Right lobe of liver (tissue), 6 donors: ENCODE results near the gene TENT4B. TPM values are rescaled to one million over a fixed set of nuclear protein-coding genes. Genes with fewer than 3 reads are reported as not detected.

Experiments used
- ATAC-seq, 4 donors: fragments of 200-7000 bp; cut with Tn5 transposase; one replicate each; pipeline ENCODE4 v1.9.1; 2020; ENCODE audit warnings: mild to moderate bottlenecking in 4 of 4, moderate library complexity in 4 of 4
- DNase-seq, 3 donors: peaks; one replicate each; pipeline ENCODE4 v3.0.0-alpha.2; 2020
- H3K27ac ChIP-seq, 3 donors: fragments of 200-600 bp; one replicate each; pipeline ENCODE4 v1.8.0; 2022
- H3K27me3 ChIP-seq, 2 donors: fragments of 200-600 bp; one replicate each; pipeline ENCODE4 v1.8.0; 2022
- H3K36me3 ChIP-seq, 4 donors: fragments of 200-600 bp; sonication (generic) in 1 of 4; one replicate each; pipeline versions ENCODE4 v1.5.1 to v1.8.0; 2017 to 2022; ENCODE audit warnings: control low read depth in 1 of 4
- H3K4me1 ChIP-seq, 4 donors: fragments of 200-600 bp; sonication (generic) in 1 of 4; one replicate each; pipeline versions ENCODE4 v1.5.1 to v1.8.0; 2017 to 2022; ENCODE audit warnings: control low read depth in 1 of 4
- H3K4me3 ChIP-seq, 3 donors: fragments of 200-600 bp; one replicate each; pipeline ENCODE4 v1.8.0; 2022
- H3K9me3 ChIP-seq, 4 donors: fragments of 200-600 bp; sonication (generic) in 1 of 4; one replicate each; pipeline versions ENCODE4 v1.5.1 to v1.8.0; 2017 to 2022; ENCODE audit warnings: control low read depth in 1 of 4
- POLR2A ChIP-seq: fragments of 450-650 bp; IDR thresholded peaks from one replicate; pipeline ENCODE4 v1.6.1; 2017; ENCODE audit warnings: antibody characterized with exemption, mild to moderate bottlenecking
- WGBS: methylation state at CpG from one replicate; pipeline ENCODE4 v1.1.6; 2018; ENCODE audit warnings: low coverage, low lambda C conversion rate; ENCODE audit not compliant: insufficient coverage; ENCODE audit errors: missing lambda C conversion rate; 5-methylcytosine and 5-hydroxymethylcytosine counted together
- intact Hi-C, 2 donors: fragments of 100-400 bp; cut with DNase I; formaldehyde crosslinking; loops; one replicate each; pipeline versions ENCODE4 v1.11.2 to v1.14.1; 2022
- long read RNA-seq: library from polyadenylated mRNA; unstranded; transcript quantifications from one replicate; pipeline ENCODE4 v2.0.0, GENCODE V29; 2019
- total RNA-seq, 6 experiments: library from RNA; depleted of rRNA in 2 of 6; stranded (reverse); fragments of >200 nt in 2 of 6; fragmentation: NEBNext Ultra II Directional in 3 of 6; extraction: Animal tissue kit (Norgen Biotek cat#: 25700) in 3 of 6; gene quantifications; one replicate each; pipeline versions ENCODE4 v1.1.0 to v1.2.4, GENCODE V29; 2016 to 2023
- TF ChIP-seq, protein P1 (sequence below), 4 donors: fragments of 200-600 bp in 3 of 4; fragments of 450-650 bp in 1 of 4; IDR thresholded peaks; one replicate each; pipeline versions ENCODE4 v1.5.1 to v1.8.0; 2016 to 2022; ENCODE audit warnings: antibody characterized with exemption in 4 of 4, mild to moderate bottlenecking in 2 of 4
- donor health status: DM: no; HTN: yes; CAD: no.
- donor health status: DM: no; HTN: no; CAD: no.
- donor health status: DM: no; HTN: no; CAD: no.
- donor health status: DM: no; HTN: yes; CAD: no.
- donor health status: DM: no; HTN: yes; CAD: no.

The TENT4B gene
- 10 to 100 TPM in 1 of 6 experiments, 1 to 10 TPM in 5; 7.2 to 13.2 (median 9.3) TPM for total RNA-seq
- long read RNA-seq, partial matches to known transcripts = 0 of 3 reads
- long read RNA-seq, other reads (novel, unspliced or antisense) = 3 of 3 reads

DNA sequence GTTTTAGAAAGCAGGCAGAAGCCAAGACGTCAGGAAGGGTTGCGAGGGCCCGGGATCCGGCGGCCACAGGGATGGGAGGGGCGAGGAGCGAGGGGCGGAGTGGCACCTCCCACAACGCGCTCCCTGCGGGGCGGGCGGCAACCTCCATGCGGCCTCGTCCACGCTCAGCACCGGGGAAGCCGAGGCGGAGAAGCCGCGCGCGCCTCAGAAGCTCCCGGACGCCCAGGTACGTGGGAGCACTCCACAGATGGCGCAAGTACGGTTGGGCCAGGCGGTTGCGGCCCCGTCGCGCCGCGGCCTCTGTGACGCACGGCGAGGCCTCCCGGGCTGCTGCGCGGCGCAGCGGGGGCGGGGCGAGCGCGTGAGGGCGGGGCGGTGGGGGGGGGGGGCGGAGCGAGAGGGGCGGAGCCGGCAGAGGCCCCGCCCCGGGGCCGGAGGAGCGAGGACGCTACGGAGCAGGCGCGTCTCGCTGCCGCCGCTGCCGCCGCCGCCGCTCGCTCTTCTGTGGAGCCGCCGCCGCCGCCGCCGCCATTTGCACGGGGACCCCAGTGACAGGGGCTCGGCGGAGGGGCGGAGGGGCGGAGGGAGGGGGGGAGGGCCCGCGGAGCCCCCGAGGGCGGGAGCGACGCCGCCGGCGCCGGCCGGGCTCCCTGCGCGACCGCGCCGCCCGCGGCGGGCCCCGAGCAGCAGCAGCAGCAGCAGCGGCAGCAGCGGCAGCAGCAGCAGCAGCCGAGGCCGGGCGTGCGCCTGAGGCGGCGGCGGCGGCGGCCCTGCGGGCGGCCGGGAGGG is at the start of gene TENT4B:
TENT4B (plus strand) TSS at position 500 of the 789 bp plus-strand sequence. CDS start 316 bp downstream, outside the sequence.
- TF ChIP-seq, protein P1, sequence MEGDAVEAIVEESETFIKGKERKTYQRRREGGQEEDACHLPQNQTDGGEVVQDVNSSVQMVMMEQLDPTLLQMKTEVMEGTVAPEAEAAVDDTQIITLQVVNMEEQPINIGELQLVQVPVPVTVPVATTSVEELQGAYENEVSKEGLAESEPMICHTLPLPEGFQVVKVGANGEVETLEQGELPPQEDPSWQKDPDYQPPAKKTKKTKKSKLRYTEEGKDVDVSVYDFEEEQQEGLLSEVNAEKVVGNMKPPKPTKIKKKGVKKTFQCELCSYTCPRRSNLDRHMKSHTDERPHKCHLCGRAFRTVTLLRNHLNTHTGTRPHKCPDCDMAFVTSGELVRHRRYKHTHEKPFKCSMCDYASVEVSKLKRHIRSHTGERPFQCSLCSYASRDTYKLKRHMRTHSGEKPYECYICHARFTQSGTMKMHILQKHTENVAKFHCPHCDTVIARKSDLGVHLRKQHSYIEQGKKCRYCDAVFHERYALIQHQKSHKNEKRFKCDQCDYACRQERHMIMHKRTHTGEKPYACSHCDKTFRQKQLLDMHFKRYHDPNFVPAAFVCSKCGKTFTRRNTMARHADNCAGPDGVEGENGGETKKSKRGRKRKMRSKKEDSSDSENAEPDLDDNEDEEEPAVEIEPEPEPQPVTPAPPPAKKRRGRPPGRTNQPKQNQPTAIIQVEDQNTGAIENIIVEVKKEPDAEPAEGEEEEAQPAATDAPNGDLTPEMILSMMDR (IDR thresholded peaks at IDR 0.05) = no peak
- peak; percentile 61 for TF ChIP-seq POLR2A
- Histone ChIP-seq H3K36me3 (no peaks in the 10 kb centered on the region), H3K27me3 (no peaks in the 10 kb centered on the region), H3K4me1 (peaks cover 0 to 27% (median 4%) of the 10 kb centered on the region in 4 donors), H3K27ac (peak within 1 kb of the TSS; percentile 94 to 98 (median 97)), H3K9me3 (no peaks in the 10 kb centered on the region), H3K4me3 (peak within 1 kb of the TSS; percentile 83 to 87 (median 86))
- ATAC-seq (peak; percentile 83 to 91 (median 84)), DNase-seq (peak; percentile 91 to 94 (median 92))
- intact Hi-C loops = no loop called here
- WGBS = under 1% methylated on average over 32 of the region's 114 CpGs

DNA sequence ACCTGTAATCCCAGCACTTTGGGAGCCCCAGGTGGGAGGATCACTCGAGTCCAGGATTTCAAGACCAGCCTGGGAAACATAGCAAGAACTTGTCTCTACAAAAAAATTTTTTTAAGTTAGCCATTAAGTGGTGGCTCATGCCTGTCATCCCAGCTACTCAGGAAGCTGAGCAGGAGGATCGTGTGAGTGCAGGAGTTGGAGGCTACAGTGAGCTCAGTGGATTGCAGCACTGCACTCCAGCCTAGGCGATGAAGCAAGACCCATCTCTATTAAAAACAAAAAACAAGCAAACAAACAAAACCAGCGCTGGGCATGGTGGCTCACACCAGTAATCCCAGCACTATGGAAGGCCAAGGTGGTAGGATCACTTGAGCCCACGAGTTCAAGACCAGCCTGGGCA is 49.3 kb upstream of the TENT4B start:
- WGBS = 51% methylated on average over 4 of the region's 5 CpGs
- peaks cover 0 to 56% (median 9%) of the 10 kb centered on the region in 4 donors for H3K36me3 ChIP-seq

DNA sequence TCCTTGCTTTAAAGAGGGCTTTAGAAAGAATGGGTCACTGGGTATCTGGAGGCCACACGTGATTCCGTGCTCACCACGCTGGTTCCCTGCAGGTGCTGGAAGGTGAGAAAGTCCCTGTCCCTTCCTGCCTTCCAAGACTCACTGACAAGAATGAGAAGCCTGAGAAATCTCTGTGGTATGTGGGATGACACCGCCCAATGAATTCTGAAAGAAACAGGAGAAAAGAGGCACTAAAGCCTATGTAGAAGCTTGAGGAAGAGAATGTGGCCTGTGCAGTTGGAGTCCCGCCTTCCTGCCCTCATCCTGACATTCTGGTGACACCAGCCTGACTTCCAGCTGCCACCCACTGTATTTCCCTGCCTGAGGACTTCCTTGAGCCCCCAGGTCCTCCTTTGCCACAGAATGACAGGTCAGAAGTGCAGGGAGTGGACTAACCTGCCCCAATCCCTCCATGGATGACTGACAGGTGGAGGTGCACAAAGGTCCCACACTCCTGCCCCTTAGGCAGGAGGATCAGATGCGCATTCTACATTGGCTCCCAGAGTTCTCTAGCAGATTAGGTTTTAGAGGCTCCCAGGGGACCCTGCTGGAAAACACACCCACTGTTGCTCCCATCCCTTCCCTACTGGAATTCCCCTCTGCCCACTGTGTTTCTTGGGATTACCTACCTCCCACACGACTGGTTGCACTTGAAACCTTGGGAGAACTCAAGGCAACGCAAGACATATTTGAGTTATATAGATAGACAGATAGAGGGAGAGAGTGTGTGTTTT is 38.6 kb upstream of the TENT4B start:
- 89% methylated on average over 8 of the region's 8 CpGs for WGBS
- ATAC-seq (no peak), DNase-seq (no peak)
- H3K4me1 ChIP-seq = no peaks in the 10 kb centered on the region
- no peak overlapping the region for H3K4me3 ChIP-seq
- H3K27me3 ChIP-seq = no peaks in the 10 kb centered on the region
- H3K9me3 ChIP-seq = no peaks in the 10 kb centered on the region
- no peaks in the 10 kb centered on the region for H3K36me3 ChIP-seq
- H3K27ac ChIP-seq = no peak overlapping the region
- TF ChIP-seq POLR2A = no peak
- TF ChIP-seq, protein P1 (IDR thresholded peaks at IDR 0.05) = no peak
- intact Hi-C loops = no loop called here

More for the DNA sequence above, 49.3 kb upstream of the TENT4B start:
- no peaks in the 10 kb centered on the region for H3K9me3 ChIP-seq
- no peak for TF ChIP-seq POLR2A
- H3K4me3 ChIP-seq = no peak overlapping the region
- H3K27ac ChIP-seq = no peak overlapping the region
- intact Hi-C loops = no loop called here
- H3K4me1 ChIP-seq = no peaks in the 10 kb centered on the region
- DNase-seq (peak in 1 of 3 donors; percentile 26), ATAC-seq (peak; percentile 42 to 86 (median 56))
- no peaks in the 10 kb centered on the region for H3K27me3 ChIP-seq

DNA sequence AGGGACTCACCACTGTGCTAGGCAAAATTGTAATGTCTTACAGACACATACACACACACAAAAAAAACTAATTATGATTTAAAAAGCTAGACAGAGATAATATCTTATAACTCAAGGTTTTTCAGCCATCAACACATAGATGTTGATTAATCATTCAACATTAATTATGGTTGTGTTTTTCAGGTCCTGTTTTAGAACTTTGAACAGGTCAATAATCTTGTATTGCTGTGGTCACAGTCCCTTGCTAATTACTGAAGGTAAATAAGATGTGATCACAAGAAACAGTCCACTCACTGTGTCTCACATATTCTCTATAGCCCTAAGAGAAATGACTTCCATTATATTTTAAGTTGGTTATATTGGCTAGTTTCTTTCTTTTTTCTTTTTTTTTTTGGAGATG is 32.4 kb upstream of the TENT4B start:
- Histone ChIP-seq H3K27me3 (no peaks in the 10 kb centered on the region), H3K27ac (no peak overlapping the region), H3K9me3 (no peaks in the 10 kb centered on the region), H3K4me1 (no peaks in the 10 kb centered on the region), H3K36me3 (no peaks in the 10 kb centered on the region), H3K4me3 (no peak overlapping the region)
- no peak for ATAC-seq
- no peak for TF ChIP-seq POLR2A
- TF ChIP-seq, protein P1 (IDR thresholded peaks at IDR 0.05) = no peak
- intact Hi-C loops = no loop called here
- DNase-seq = no peak

DNA sequence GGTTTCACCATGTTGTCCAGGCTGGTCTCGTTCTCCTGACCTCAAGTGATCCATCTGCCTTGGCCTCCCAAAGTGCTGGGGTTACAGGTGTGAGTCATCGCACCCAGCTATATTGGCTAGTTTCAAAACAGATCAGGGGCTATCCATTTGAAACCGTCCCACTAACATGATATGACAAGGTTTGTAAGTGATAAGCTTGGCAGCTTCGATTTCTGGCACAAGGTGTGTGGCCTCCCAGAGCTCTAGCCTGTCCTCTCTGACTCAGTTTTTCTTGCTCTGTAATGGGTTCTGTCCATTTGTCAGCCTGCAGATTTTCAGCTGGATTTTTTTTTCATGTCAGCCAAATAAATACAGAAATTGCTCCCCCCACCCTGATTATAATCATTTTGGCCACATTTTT is 31.8 kb upstream of the TENT4B start:
- no peak overlapping the region for H3K27ac ChIP-seq

More for the DNA sequence above, 31.8 kb upstream of the TENT4B start:
- 67% methylated on average over 3 of the region's 4 CpGs for WGBS
- H3K4me1 ChIP-seq = no peaks in the 10 kb centered on the region
- ATAC-seq (no peak), DNase-seq (no peak)
- intact Hi-C loops = no loop called here
- no peak overlapping the region for H3K4me3 ChIP-seq
- no peaks in the 10 kb centered on the region for H3K27me3 ChIP-seq
- no peaks in the 10 kb centered on the region for H3K36me3 ChIP-seq
- H3K9me3 ChIP-seq = no peaks in the 10 kb centered on the region
- TF ChIP-seq, protein P1 (IDR thresholded peaks at IDR 0.05) = no peak
- no peak for TF ChIP-seq POLR2A
